ENCODE results near the gene FBXO39.
"Not testable (repeated sequence)": the region's sequence is repeated elsewhere in the genome, so short reads cannot be mapped to it uniquely, and the experiment has no call there.

Gene FBXO39

DNA sequence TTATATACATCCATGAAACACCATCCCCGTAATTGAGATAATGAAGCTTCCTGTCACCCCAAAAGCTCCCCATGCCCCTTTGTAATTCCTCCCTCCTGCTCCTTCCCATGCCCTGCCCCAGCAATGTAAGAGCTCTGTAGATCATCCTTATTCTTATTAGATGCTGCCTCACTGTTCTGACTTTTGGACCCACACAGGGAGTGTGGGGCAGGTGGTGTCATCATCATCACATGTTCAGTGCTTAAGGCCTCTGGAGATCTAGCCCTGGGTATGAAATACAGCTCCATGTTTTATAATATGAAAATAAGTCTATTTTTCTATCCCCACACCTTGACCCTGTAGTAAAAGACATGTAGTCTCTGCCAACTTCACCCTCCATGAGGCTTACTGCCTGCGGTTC lies 18.3 kb upstream of the FBXO39 start:
- Histone ChIP-seq H3K4me3 (replicated peaks; ENCODE audit: low read depth, low read length) (no peak overlapping the region), H3K36me3 (ENCODE audit: control insufficient read depth, insufficient read depth, low read length) (peaks cover 27% of the 10 kb centered on the region)
- TF ChIP-seq, protein P1, sequence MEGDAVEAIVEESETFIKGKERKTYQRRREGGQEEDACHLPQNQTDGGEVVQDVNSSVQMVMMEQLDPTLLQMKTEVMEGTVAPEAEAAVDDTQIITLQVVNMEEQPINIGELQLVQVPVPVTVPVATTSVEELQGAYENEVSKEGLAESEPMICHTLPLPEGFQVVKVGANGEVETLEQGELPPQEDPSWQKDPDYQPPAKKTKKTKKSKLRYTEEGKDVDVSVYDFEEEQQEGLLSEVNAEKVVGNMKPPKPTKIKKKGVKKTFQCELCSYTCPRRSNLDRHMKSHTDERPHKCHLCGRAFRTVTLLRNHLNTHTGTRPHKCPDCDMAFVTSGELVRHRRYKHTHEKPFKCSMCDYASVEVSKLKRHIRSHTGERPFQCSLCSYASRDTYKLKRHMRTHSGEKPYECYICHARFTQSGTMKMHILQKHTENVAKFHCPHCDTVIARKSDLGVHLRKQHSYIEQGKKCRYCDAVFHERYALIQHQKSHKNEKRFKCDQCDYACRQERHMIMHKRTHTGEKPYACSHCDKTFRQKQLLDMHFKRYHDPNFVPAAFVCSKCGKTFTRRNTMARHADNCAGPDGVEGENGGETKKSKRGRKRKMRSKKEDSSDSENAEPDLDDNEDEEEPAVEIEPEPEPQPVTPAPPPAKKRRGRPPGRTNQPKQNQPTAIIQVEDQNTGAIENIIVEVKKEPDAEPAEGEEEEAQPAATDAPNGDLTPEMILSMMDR (IDR thresholded peaks at IDR 0.05; ENCODE audit: insufficient read depth, low read length, poor library complexity, severe bottlenecking), result no peak

DNA sequence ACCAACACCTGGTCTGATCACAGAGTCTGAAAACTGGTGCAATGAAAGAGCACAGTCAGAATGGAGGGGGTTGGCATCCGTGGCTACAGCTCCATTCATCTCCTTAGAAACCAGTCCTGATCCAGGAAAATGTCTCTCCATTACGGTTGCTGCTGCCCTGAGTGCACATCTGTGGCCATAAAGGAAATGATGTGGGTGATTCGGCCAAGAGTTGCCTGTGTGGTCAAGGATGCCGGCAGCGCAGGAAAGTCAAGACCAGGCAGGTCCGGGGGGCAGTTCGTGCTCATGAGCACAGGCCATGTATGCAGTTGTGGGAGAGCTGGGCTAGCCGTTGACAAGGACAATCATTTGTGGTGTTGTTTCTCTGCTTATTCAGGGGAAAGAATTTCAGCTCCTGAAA lies 14.2 kb upstream of the FBXO39 start:
- H3K27me3 ChIP-seq (replicated peaks; ENCODE audit: control insufficient read depth, insufficient read depth, low read length), result no peaks in the 10 kb centered on the region
- DNase-seq (ENCODE audit: extremely low read depth, insufficient read length), result no peak
- H3K36me3 ChIP-seq (ENCODE audit: control insufficient read depth, insufficient read depth, low read length), result peaks cover 41% of the 10 kb centered on the region
- no peak overlapping the region for H3K4me3 ChIP-seq (replicated peaks; ENCODE audit: low read depth, low read length)
- TF ChIP-seq, protein P1 (IDR thresholded peaks at IDR 0.05; ENCODE audit: insufficient read depth, low read length, poor library complexity, severe bottlenecking), result no peak

More for the DNA sequence above, 18.3 kb upstream of the FBXO39 start:
- no peaks in the 10 kb centered on the region for H3K27me3 ChIP-seq (replicated peaks; ENCODE audit: control insufficient read depth, insufficient read depth, low read length)
- no peak for DNase-seq (ENCODE audit: extremely low read depth, insufficient read length)

- Histone ChIP-seq H3K36me3 (ENCODE audit: control insufficient read depth, insufficient read depth, low read length) (peaks cover 24% of the 10 kb centered on the region), H3K4me3 (replicated peaks; ENCODE audit: low read depth, low read length) (no peak overlapping the region), H3K27me3 (replicated peaks; ENCODE audit: control insufficient read depth, insufficient read depth, low read length) (no peaks in the 10 kb centered on the region)
- no peak for DNase-seq (ENCODE audit: extremely low read depth, insufficient read length)
- TF ChIP-seq, protein P1 (IDR thresholded peaks at IDR 0.05; ENCODE audit: insufficient read depth, low read length, poor library complexity, severe bottlenecking), result no peak
These were observed 7.6 kb upstream of the FBXO39 start for GRCh38 chr17:6768447-6768846.

DNA sequence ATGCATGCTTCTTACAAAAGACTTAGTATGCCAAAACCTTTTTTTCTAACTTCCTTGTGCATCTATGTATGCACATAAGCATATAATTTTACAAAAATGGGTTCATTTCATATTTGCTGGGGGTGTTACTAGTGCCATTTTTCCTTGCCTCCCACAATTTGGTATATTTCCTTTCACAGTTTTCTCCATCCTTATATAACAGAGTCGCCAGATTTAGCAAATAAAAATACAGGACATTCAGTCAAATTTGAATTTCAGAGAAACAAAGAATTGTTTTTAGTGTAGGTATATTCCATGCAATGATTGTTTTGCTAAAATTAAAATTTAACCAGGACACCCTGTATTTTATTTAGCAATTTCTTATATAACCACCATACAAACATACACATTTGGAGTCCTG lies 4.0 kb upstream of the FBXO39 start:
- H3K27me3 ChIP-seq (replicated peaks; ENCODE audit: control insufficient read depth, insufficient read depth, low read length), result no peaks in the 10 kb centered on the region
- no peak overlapping the region for H3K4me3 ChIP-seq (replicated peaks; ENCODE audit: low read depth, low read length)
- no peak for DNase-seq (ENCODE audit: extremely low read depth, insufficient read length)
- TF ChIP-seq, protein P1 (IDR thresholded peaks at IDR 0.05; ENCODE audit: insufficient read depth, low read length, poor library complexity, severe bottlenecking), result no peak
- peaks cover 10% of the 10 kb centered on the region for H3K36me3 ChIP-seq (ENCODE audit: control insufficient read depth, insufficient read depth, low read length)

GRCh38 chr17:6774906-6775305 lies 1.1 kb upstream of the FBXO39 start:
- not testable (repeated sequence) for DNase-seq (ENCODE audit: extremely low read depth, insufficient read length); H3K4me3 ChIP-seq (replicated peaks; ENCODE audit: low read depth, low read length); H3K27me3 ChIP-seq (replicated peaks; ENCODE audit: control insufficient read depth, insufficient read depth, low read length)

GRCh38 chr17:6779411-6779810 lies 3.4 kb downstream of the FBXO39 start:
- TF ChIP-seq, protein P1 (IDR thresholded peaks at IDR 0.05; ENCODE audit: insufficient read depth, low read length, poor library complexity, severe bottlenecking), result no peak
- Histone ChIP-seq H3K36me3 (ENCODE audit: control insufficient read depth, insufficient read depth, low read length) (no peaks in the 10 kb centered on the region), H3K4me3 (replicated peaks; ENCODE audit: low read depth, low read length) (no peak overlapping the region), H3K27me3 (replicated peaks; ENCODE audit: control insufficient read depth, insufficient read depth, low read length) (no peaks in the 10 kb centered on the region; the same call in 1 of the 2 replicates)
- DNase-seq (ENCODE audit: extremely low read depth, insufficient read length), result no peak

More at GRCh38 chr17:6774906-6775305, 1.1 kb upstream of the FBXO39 start:
- H3K36me3 ChIP-seq (ENCODE audit: control insufficient read depth, insufficient read depth, low read length), result not testable (repeated sequence)

Data from GM06990 (cell line).